Natural killer cell (primary cell): Measurements from ENCODE around the gene MPND. TPM values are rescaled to one million over a fixed set of nuclear protein-coding genes. Genes with fewer than 3 reads are reported as not detected.

Experiments used
- ATAC-seq, 3 donors: fragments of 150-1000 bp in 2 of 3; fragments of 200-7000 bp in 1 of 3; cut with Tn5 transposase; 1 replicate in 1 of 3; 2 replicates in 2 of 3; pipeline ENCODE4 v1.10.0; 2021; ENCODE audit warnings: mild to moderate bottlenecking in 2 of 3, moderate library complexity in 2 of 3
- DNase-seq, 2 donors: peaks; one replicate each; pipeline versions ENCODE4 v3.0.0 to v3.0.0-alpha.2; 2013 to 2021; ENCODE audit warnings: mixed read lengths in 1 of 2
- H3K27ac ChIP-seq: one replicate; pipeline ENCODE4 v1.5.1; 2013; ENCODE audit warnings: mild to moderate bottlenecking, low read length
- H3K27me3 ChIP-seq: one replicate; pipeline ENCODE4 v1.6.1; 2013; ENCODE audit warnings: low read length; ENCODE audit not compliant: control insufficient read depth, insufficient read depth
- H3K36me3 ChIP-seq: one replicate; pipeline ENCODE4 v1.6.1; 2013; ENCODE audit warnings: low read length; ENCODE audit not compliant: control insufficient read depth, insufficient read depth
- H3K4me1 ChIP-seq: one replicate; pipeline ENCODE4 v1.6.1; 2013; ENCODE audit warnings: low read length; ENCODE audit not compliant: control insufficient read depth, insufficient read depth
- H3K4me3 ChIP-seq: one replicate; pipeline ENCODE4 v1.5.1; 2013; ENCODE audit warnings: low read length
- H3K9me3 ChIP-seq: one replicate; pipeline ENCODE4 v1.6.1; 2013; ENCODE audit warnings: low read length; ENCODE audit not compliant: control insufficient read depth, insufficient read depth
- H3K27ac Mint-ChIP-seq, 2 donors: one replicate each; pipeline ENCODE4 v1.8.0; 2022; ENCODE audit warnings: mild to moderate bottlenecking in 2 of 2, mixed read lengths in 2 of 2, moderate library complexity in 1 of 2
- H3K27me3 Mint-ChIP-seq, 2 donors: one replicate each; pipeline ENCODE4 v1.8.0; 2022; ENCODE audit warnings: low read depth in 2 of 2, mixed read lengths in 2 of 2
- H3K36me3 Mint-ChIP-seq: one replicate; pipeline ENCODE4 v1.8.0; 2022; ENCODE audit warnings: mixed read lengths
- H3K4me1 Mint-ChIP-seq, 2 donors: one replicate each; pipeline ENCODE4 v1.8.0; 2022; ENCODE audit warnings: mixed read lengths in 2 of 2
- H3K4me3 Mint-ChIP-seq: one replicate; pipeline ENCODE4 v1.8.0; 2022; ENCODE audit warnings: mild to moderate bottlenecking, moderate library complexity, mixed read lengths
- H3K9me3 Mint-ChIP-seq, 2 donors: one replicate each; pipeline ENCODE4 v1.8.0; 2022; ENCODE audit warnings: mixed read lengths in 2 of 2
- CTCF ChIP-seq: fragments of 200-600 bp; IDR thresholded peaks from one replicate; pipeline ENCODE4 v1.8.0; 2022; ENCODE audit warnings: antibody characterized with exemption
- WGBS: methylation state at CpG from one replicate; pipeline ENCODE4 v1.1.7; 2013; ENCODE audit warnings: missing lambda C conversion rate; ENCODE audit not compliant: insufficient coverage; 5-methylcytosine and 5-hydroxymethylcytosine counted together
- intact Hi-C: fragments of 100-400 bp; cut with micrococcal nuclease; formaldehyde crosslinking; loops from one replicate; pipeline ENCODE4 v1.14.2; 2022
- total RNA-seq, 4 donors: library from RNA; stranded (reverse); fragments of 120-200 nt in 1 of 4; gene quantifications; one replicate each; pipeline versions ENCODE4 v1.2.3 to v1.2.4, GENCODE V29; 2013 to 2022

Gene MPND
- total RNA-seq, 3 donors from 2014 or later (not counting 1 experiment from before 2014, with no cell fraction given), result 30.4 to 38.4 (median 31.1) TPM

- intact Hi-C loops, result no loop called here
- H3K27ac ChIP-seq, result peak overlapping the region; percentile 12
- DNase-seq, result no peak
- no peaks in the 10 kb centered on the region for H3K36me3 Mint-ChIP-seq
- peaks cover 43% of the 10 kb centered on the region for H3K4me1 ChIP-seq
- H3K9me3 Mint-ChIP-seq, result no peaks in the 10 kb centered on the region
- no peaks in the 10 kb centered on the region for H3K27me3 ChIP-seq
- peak overlapping the region; percentile 93 for H3K27ac Mint-ChIP-seq
- WGBS, result 96% methylated on average over 16 of the region's 16 CpGs
- H3K9me3 ChIP-seq, result no peaks in the 10 kb centered on the region
- peaks cover 24 to 41% of the 10 kb centered on the region in 2 donors for H3K4me1 Mint-ChIP-seq
- peaks cover 35% of the 10 kb centered on the region for H3K36me3 ChIP-seq
- no peak for ATAC-seq
- H3K27me3 Mint-ChIP-seq, result no peaks in the 10 kb centered on the region
- H3K4me3 Mint-ChIP-seq, result no peak overlapping the region
- TF ChIP-seq CTCF, result no peak
- H3K4me3 ChIP-seq, result no peak overlapping the region
Measured at GRCh38 chr19:4366666-4367335, 23.4 kb downstream of the MPND start.

DNA sequence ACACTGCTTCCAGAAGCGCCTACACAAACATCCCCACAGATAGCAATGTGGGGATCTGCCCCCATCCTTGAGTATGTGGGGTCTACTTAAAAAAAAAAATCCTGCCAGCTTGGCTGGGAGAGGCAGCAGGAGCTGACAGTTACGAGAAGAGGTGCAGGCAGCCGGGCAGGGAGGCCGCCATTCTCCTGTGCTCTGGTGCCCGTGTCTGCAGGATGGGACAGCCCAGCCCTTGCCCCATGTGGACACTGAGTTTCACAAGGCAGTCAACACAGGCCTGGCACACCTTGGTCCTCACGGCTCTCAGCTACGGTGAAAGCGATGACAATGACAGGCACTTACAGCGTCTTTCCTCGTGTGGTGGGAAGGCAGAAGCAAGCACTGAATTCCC, 24.0 kb downstream of the MPND start:
- H3K9me3 ChIP-seq, result no peaks in the 10 kb centered on the region
- H3K4me1 Mint-ChIP-seq, result peaks cover 24 to 46% of the 10 kb centered on the region in 2 donors
- peaks cover 48% of the 10 kb centered on the region for H3K4me1 ChIP-seq
- peak overlapping the region; percentile 28 for H3K4me3 Mint-ChIP-seq
- DNase-seq, result no peak
- peaks cover 32% of the 10 kb centered on the region for H3K36me3 ChIP-seq
- H3K27ac ChIP-seq, result peak overlapping the region; percentile 85
- WGBS, result 96% methylated on average over 10 of the region's 10 CpGs
- H3K4me3 ChIP-seq, result no peak overlapping the region
- H3K36me3 Mint-ChIP-seq, result no peaks in the 10 kb centered on the region
- ATAC-seq, result no peak
- H3K27ac Mint-ChIP-seq, result peak overlapping the region; percentile 93
- intact Hi-C loops, result no loop called here
- no peaks in the 10 kb centered on the region for H3K27me3 ChIP-seq
- no peaks in the 10 kb centered on the region for H3K9me3 Mint-ChIP-seq
- H3K27me3 Mint-ChIP-seq, result no peaks in the 10 kb centered on the region
- TF ChIP-seq CTCF, result no peak

DNA sequence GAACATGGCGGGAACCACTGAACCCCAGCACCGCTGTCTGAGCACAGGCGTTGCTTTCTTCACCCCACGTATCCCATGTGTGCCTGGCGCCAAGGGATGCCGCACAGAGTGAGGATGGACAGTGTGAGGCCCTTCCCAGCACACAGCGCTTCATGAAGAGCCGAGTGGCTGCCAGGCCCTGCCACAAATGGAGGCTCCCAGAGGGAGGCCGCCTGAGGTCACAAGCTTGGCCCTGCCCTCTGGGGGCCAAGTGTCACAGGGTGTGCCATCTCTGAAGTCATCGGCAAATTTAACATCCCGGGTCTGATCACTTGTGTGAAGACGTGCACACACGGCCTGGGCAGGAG, 24.4 kb downstream of the MPND start:
- ATAC-seq, result no peak
- Histone ChIP-seq H3K9me3 (no peaks in the 10 kb centered on the region), H3K4me3 (no peak overlapping the region), H3K36me3 (peaks cover 28% of the 10 kb centered on the region), H3K27ac (peak overlapping the region; percentile 85), H3K27me3 (no peaks in the 10 kb centered on the region), H3K4me1 (peaks cover 53% of the 10 kb centered on the region)
- no peak for DNase-seq
- Mint-ChIP-seq H3K4me1 (peaks cover 24 to 47% of the 10 kb centered on the region in 2 donors), H3K36me3 (no peaks in the 10 kb centered on the region), H3K27ac (peak overlapping the region; percentile 93), H3K4me3 (peak overlapping the region; percentile 42), H3K27me3 (no peaks in the 10 kb centered on the region), H3K9me3 (no peaks in the 10 kb centered on the region)
- no peak for TF ChIP-seq CTCF
- intact Hi-C loops, result no loop called here
- WGBS, result 90% methylated on average over 13 of the region's 13 CpGs
